Stimulated activated CD8-positive, alpha-beta memory T cell treated with anti-CD3 and anti-CD28 coated beads, Interleukin-12 subunit alpha, Interleukin-12 subunit beta, amount 100 ng/mL, for 1 hour (primary cell): ENCODE results near the gene PLSCR3.

Experiments used
- DNase-seq: peaks from one replicate; pipeline ENCODE4 v3.0.0-alpha.2; 2020; ENCODE audit warnings: low read depth

The PLSCR3 gene

GRCh38 chr17:7405350-7406234 is 11.3 kb upstream of the PLSCR3 start:
- DNase-seq, result no peak

- no peak for DNase-seq
Observed at GRCh38 chr17:7404737-7405349, 10.5 kb upstream of the PLSCR3 start.

- DNase-seq, result peak; percentile 90
Observed at GRCh38 chr17:7403977-7404736, 9.8 kb upstream of the PLSCR3 start, which contains the start of gene TMEM256. Gene TMEM256, minus strand, starts transcription at chr17:7404097. Its CDS starts 13 bp downstream, at chr17:7404084.

- DNase-seq, result no peak
Observed at GRCh38 chr17:7403727-7403976, 9.3 kb upstream of the PLSCR3 start.

GRCh38 chr17:7403043-7403726 is 8.9 kb upstream of the PLSCR3 start:
- DNase-seq, result no peak

- DNase-seq, result no peak
Observed at GRCh38 chr17:7398612-7399011, 4.3 kb upstream of the PLSCR3 start.

- DNase-seq, result no peak
Observed at GRCh38 chr17:7396147-7396546, 1.8 kb upstream of the PLSCR3 start.

- peak; percentile 54 for DNase-seq
Observed at GRCh38 chr17:7393613-7394451, 493 bp downstream of the PLSCR3 start.

GRCh38 chr17:7392696-7393612 is 1.4 kb downstream of the PLSCR3 start:
- DNase-seq, result no peak

- no peak for DNase-seq
Observed at GRCh38 chr17:7391307-7391706, 3.0 kb downstream of the PLSCR3 start.

- DNase-seq, result no peak
Observed at GRCh38 chr17:7389924-7390910, 4.1 kb downstream of the PLSCR3 start.

GRCh38 chr17:7388856-7389255 is 5.5 kb downstream of the PLSCR3 start:
- DNase-seq, result no peak

- no peak for DNase-seq
Observed at GRCh38 chr17:7384489-7385081, 9.7 kb downstream of the PLSCR3 start.

GRCh38 chr17:7383742-7384488 is 10.4 kb downstream of the PLSCR3 start:
- DNase-seq, result peak; percentile 57

- DNase-seq, result no peak
Observed at GRCh38 chr17:7383371-7383741, 11.0 kb downstream of the PLSCR3 start.

- no peak for DNase-seq
Observed at GRCh38 chr17:7382901-7383300, 11.4 kb downstream of the PLSCR3 start.

- no peak for DNase-seq
Observed at GRCh38 chr17:7380855-7381683, 13.3 kb downstream of the PLSCR3 start, which contains the start of gene TNK1. Gene TNK1, plus strand, starts transcription at chr17:7381089. Its CDS starts 1,838 bp downstream, at chr17:7382927.
